ENCODE data around the gene MUC5B.

MUC5B gene

GRCh38 chr11:1219834-1220815, 2.7 kb upstream of the MUC5B start:
- no peak for DNase-seq (ENCODE audit: low read depth in 2 of 2)

DNA sequence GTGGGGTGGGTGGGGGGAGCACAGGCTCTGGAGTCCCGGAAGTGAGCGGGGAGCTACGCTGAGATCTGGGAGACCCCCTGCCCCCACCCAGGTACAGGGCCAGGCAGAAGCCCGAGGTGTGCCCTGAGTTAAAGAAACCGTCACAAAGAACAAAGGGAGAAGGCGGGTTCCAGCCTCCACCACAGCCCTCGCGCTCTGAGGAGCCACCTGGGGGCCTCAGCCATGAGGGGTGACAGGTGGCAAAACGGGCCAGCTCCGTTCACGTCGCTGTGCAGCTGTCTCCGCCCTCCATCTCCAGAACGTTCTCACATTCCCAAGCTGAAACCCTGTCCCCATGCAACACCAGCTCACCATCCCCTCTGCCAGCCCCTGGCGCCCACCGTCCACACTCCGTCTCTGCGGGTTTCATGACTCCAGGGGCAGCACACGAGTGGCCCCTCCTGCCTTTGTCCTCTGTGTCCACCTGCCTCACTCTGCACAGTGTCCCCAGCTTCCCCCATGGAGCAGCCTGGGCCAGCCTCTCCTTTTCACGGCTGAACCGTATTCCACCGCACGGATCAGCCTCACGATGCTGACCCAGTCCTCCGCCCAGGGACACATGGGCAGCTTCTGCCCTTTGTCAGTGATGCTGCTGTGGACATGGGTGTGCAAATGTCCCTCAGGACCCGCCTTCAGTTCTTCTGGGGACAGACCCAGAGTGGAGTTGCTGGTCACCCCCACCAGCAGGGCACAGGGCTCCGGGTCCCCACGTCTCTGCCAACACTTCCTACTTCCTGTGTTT, 1.7 kb upstream of the MUC5B start:
- DNase-seq (ENCODE audit: low read depth in 2 of 2), result no peak

DNA sequence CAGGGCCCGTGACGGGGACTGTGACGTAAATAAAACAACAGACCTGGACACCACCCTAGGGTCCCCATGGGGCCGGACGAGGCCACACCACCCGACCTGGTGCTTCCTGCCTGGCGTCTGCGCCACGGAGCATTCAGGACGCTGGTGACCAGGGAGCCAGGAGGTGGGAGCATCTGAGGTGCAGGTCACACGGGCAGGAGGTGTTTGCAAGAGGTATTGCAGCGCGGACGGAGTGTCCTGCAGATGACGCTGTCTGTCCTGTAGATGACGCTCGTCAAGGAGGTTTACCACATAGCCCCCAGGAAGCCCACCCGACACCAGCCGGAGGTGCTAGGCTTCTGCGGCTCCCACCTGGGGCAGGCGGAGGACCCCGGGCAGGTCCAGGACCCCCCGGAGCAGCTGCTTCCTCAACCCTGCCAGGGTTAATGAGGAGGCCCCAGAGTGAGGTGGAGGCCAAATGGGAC, 986 bp upstream of the MUC5B start:
- DNase-seq (ENCODE audit: low read depth in 2 of 2), result no peak

- no peak for DNase-seq (ENCODE audit: low read depth in 2 of 2)
Observed at GRCh38 chr11:1223346-1224110, 662 bp downstream of the MUC5B start.

DNA sequence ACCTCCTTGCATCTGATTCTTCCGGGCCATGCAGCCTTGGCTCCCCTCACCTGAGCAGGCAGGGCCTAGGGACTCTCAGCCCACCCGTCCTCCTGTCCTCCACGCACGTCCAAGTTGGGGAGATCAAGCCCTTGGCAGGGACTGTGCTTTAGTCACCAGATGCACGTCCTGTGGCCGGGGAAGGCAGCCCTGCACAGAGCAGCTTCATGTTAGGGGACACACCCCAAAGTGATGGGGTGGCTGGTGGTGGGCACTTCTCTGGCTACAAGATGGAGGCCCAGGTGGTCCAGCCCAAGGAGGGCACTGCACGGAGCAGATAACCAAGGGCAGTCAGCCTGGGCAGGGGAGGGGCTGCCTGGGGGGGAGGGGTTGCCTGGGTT, 1.2 kb downstream of the MUC5B start:
- DNase-seq (ENCODE audit: low read depth in 2 of 2), result no peak

- no peak for DNase-seq (ENCODE audit: low read depth in 2 of 2)
Observed at GRCh38 chr11:1224491-1225385, 1.9 kb downstream of the MUC5B start.

GRCh38 chr11:1225386-1226225, 2.7 kb downstream of the MUC5B start:
- no peak for DNase-seq (ENCODE audit: low read depth in 2 of 2)

GRCh38 chr11:1226226-1226985, 3.5 kb downstream of the MUC5B start:
- DNase-seq (ENCODE audit: low read depth in 2 of 2), result no peak

DNA sequence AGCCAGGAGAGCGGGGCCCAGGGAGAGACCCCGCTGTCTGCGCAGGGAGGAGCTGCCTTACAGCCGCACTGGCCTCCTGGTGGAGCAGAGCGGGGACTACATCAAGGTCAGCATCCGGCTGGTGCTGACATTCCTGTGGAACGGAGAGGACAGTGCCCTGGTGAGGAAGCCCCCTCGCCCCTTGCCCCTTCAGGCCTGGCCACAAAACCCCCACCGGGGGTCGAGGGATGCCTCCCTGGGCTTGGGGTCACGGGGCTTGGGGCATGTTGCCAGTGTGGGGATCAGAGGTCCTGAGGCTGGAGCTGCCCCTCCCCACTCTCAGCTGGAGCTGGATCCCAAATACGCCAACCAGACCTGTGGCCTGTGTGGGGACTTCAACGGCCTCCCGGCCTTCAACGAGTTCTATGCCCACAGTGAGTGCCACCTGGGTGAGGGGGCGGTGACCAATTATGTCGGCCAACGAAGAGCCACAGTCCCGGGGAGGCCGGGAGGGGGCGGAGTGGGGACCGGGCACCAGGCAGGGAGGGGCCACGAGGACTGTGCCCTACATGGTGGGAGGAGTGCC, 4.2 kb downstream of the MUC5B start:
- DNase-seq (ENCODE audit: low read depth in 2 of 2), result no peak

DNA sequence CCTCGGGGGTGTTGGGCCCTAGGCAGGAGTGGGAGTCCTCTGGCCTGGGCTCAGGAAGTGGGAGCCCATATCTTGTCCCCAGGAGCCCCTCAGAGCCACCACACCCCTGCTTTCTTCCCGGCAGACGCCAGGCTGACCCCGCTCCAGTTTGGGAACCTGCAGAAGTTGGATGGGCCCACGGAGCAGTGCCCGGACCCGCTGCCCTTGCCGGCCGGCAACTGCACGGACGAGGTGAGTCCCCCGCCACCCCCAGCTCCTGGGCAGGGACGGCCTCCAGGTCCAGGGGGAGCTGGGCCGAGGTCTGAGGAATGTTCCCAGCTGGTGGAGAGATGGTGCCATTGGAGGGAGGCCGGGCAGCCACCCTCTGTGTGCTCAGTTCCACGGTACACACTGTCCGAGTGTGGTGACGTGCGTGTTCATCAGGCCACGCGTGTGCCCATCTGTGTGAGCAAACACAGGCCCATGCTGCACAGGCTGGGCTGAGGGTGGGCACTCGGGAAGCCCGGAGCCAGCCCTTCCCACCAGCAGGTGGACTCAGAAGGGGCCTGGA, 4.8 kb downstream of the MUC5B start:
- DNase-seq (ENCODE audit: low read depth in 2 of 2), result no peak

DNA sequence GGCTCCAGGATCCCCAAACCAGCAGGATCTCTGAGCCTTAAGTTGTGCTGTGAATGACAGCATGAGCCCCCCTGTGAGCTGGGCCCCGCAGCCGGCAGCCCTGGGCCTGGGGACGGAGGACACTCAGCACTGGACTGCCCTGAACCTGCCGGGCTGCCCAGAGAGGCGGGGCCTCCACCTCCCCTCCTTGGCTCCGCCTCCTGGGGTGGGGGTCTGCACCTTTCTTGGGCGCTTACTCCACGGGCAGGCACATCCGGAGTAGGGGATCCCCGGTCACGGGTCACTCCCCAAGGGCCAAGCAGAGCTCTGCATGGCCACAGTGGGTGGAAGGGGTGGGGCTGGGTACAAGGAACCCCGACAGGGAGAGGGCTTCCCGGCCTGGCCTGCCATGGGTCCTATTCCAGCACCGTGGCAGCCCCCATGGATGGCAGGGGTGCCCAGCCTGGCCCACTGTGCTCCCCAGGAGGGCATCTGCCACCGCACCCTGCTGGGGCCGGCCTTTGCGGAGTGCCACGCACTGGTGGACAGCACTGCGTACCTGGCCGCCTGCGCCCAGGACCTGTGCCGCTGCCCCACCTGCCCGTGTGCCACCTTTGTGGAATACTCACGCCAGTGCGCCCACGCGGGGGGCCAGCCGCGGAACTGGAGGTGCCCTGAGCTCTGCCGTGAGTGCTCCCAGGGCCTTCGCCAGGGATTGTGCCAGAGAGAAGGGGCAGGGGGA, 5.4 kb downstream of the MUC5B start:
- no peak for DNase-seq (ENCODE audit: low read depth in 2 of 2)

GRCh38 chr11:1228921-1229451, 6.1 kb downstream of the MUC5B start:
- no peak for DNase-seq (ENCODE audit: low read depth in 2 of 2)

- no peak for DNase-seq (ENCODE audit: low read depth in 2 of 2)
Observed at GRCh38 chr11:1229471-1230120, 6.7 kb downstream of the MUC5B start.

- no peak for DNase-seq (ENCODE audit: low read depth in 2 of 2)
Observed at GRCh38 chr11:1230121-1230455, 7.2 kb downstream of the MUC5B start.

DNA sequence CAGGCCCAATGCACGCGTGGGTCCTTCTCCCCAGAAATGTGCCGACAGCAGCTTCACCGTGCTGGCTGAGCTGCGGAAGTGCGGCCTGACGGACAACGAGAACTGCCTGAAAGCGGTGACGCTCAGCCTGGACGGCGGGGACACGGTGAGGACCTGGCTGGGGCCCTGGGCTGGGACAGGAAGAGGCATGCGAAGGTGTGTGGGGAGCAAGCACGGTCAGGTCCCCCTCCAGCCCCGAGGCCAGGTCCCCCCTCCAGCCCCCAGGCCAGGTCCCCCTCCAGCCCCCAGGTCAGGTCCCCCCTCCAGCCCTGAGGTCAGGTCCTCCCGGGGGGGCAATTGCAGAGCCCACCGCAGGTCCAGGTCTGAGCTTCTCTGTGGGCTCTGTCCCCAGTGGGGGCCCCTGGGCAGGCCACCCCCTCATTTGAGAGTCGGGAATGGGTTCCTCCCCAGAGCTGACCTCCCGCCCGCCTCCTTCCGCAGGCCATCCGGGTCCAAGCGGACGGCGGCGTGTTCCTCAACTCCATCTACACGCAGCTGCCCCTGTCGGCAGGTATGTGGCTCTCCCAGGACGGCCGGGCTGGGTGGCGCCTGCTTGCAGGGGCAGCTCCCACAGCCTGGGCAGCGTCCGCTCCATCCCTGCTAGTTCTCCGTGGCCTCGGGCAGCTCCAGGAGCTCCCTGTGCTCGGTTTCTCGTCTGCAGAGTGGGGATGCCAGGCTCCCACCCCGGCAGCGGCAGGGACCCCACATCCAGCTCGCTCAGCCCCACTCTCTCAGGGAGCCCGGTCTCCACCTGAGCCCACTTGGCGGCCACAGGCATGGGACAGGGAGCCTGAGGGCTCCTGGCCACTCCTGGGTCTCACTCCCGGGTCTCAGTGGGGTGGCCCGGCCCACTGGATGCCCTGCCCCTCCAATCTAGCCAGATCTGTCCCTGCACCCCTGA, 7.9 kb downstream of the MUC5B start:
- no peak for DNase-seq (ENCODE audit: low read depth in 2 of 2)

DNA sequence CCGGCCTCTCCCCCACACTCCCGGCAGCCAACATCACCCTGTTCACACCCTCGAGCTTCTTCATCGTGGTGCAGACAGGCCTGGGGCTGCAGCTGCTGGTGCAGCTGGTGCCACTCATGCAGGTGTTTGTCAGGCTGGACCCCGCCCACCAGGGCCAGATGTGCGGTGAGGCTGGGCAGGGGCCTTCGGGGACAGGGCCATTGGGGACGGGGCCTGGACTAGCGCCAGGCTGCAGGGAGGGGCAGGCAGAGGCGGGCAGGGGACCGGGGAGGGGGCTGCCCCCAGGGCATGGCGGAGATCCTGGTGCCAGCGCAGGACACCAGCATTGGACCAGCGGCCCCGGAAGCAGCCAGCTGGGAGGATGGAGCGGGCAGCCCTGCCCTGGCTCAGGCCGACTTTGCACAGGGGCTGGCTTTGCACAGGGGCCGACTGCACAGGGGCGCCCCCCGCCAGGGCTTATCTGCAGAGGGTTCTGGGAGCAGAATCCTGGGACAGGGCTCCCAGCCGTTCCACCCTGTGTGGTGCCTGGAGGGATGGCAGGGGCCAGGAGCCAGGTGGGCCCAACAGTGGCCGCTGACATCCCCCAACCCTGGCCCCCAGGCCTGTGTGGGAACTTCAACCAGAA, 8.6 kb downstream of the MUC5B start:
- no peak for DNase-seq (ENCODE audit: low read depth in 2 of 2)
